GM12801 (cell line): ENCODE results near the gene EPS8L2.

Experiments
- CTCF ChIP-seq: IDR thresholded peaks from one replicate; pipeline ENCODE4 v1.5.1; 2011; ENCODE audit warnings: control low read depth; ENCODE audit not compliant: insufficient read length; ENCODE audit errors: extremely low read depth

The EPS8L2 gene

GRCh38 chr11:724778-725386 is 18.9 kb downstream of the EPS8L2 start:
- TF ChIP-seq CTCF, result no peak

GRCh38 chr11:725624-726202 is 19.7 kb downstream of the EPS8L2 start:
- no peak for TF ChIP-seq CTCF

- no peak for TF ChIP-seq CTCF
These were observed 20.5 kb downstream of the EPS8L2 start for GRCh38 chr11:726278-727220.

GRCh38 chr11:727281-727701 is 21.3 kb downstream of the EPS8L2 start:
- TF ChIP-seq CTCF, result no peak

GRCh38 chr11:727859-728748 is 22.1 kb downstream of the EPS8L2 start:
- TF ChIP-seq CTCF, result no peak

- no peak for TF ChIP-seq CTCF
These were observed 23.0 kb downstream of the EPS8L2 start for GRCh38 chr11:728901-729491.
